GM06990 (cell line): ENCODE data around the gene TMEM80.
"Not testable (repeated sequence)": the region's sequence is repeated elsewhere in the genome, so short reads cannot be mapped to it uniquely, and the experiment has no call there.

Source experiments
- DNase-seq: peaks from one replicate; pipeline ENCODE4 v3.0.0-alpha.2; 2011; ENCODE audit not compliant: insufficient read length; ENCODE audit errors: extremely low read depth
- H3K27me3 ChIP-seq: replicated peaks from 2 replicates; pipeline ENCODE4 v1.6.0; 2011; ENCODE audit warnings: low read length; ENCODE audit not compliant: control insufficient read depth, insufficient read depth
- H3K36me3 ChIP-seq: 2 replicates; pipeline ENCODE4 v1.5.1; 2011; ENCODE audit warnings: low read length; ENCODE audit not compliant: control insufficient read depth, insufficient read depth
- H3K4me3 ChIP-seq: replicated peaks from 2 replicates; pipeline ENCODE4 v1.5.1; 2011; ENCODE audit warnings: low read depth, mild to moderate bottlenecking, control low read depth, low read length
- TF ChIP-seq, protein P1 (sequence below): IDR thresholded peaks from 2 replicates; pipeline ENCODE4 v1.5.1; 2011; ENCODE audit warnings: low read length, control low read depth, mild to moderate bottlenecking, inconsistent platforms; ENCODE audit not compliant: insufficient read depth, poor library complexity, severe bottlenecking

The TMEM80 gene

GRCh38 chr11:695538-696248 lies at the start of gene TMEM80:
Gene TMEM80, plus strand, starts transcription at chr11:695816. Its CDS starts 12 bp downstream, at chr11:695828.
- TF ChIP-seq, protein P1, sequence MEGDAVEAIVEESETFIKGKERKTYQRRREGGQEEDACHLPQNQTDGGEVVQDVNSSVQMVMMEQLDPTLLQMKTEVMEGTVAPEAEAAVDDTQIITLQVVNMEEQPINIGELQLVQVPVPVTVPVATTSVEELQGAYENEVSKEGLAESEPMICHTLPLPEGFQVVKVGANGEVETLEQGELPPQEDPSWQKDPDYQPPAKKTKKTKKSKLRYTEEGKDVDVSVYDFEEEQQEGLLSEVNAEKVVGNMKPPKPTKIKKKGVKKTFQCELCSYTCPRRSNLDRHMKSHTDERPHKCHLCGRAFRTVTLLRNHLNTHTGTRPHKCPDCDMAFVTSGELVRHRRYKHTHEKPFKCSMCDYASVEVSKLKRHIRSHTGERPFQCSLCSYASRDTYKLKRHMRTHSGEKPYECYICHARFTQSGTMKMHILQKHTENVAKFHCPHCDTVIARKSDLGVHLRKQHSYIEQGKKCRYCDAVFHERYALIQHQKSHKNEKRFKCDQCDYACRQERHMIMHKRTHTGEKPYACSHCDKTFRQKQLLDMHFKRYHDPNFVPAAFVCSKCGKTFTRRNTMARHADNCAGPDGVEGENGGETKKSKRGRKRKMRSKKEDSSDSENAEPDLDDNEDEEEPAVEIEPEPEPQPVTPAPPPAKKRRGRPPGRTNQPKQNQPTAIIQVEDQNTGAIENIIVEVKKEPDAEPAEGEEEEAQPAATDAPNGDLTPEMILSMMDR = no peak

DNA sequence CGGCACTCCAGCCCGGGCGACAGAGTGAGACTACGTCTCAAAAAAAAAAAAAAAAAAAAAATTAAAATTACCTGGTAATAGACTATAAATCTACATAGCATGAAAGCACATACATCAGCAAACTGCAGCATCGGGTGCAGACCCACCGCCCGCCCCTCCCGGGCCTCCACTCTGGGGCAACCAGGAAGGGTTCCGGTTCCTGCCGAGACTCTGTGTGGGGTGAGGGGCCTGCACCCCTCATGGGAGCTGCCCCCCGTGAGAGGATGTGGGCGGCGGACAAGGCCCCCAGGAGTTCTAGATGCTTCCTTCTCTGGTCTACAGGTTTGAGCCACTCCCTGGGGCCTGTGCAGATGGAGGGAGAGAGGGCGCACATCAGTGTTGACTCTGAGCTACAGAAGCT lies 49.4 kb upstream of the TMEM80 start:
- H3K36me3 ChIP-seq = peaks cover 2% of the 10 kb centered on the region
- no peaks in the 10 kb centered on the region for H3K27me3 ChIP-seq
- H3K4me3 ChIP-seq = no peak overlapping the region
- DNase-seq = no peak
- TF ChIP-seq, protein P1 = no peak

More at GRCh38 chr11:695538-696248, at the start of gene TMEM80:
- Histone ChIP-seq H3K4me3 (peak within 1 kb of the TSS; percentile 87), H3K27me3 (no peaks in the 10 kb centered on the region), H3K36me3 (peaks cover 3% of the 10 kb centered on the region)
- DNase-seq = peak; percentile 96

- not testable (repeated sequence) for DNase-seq, H3K4me3 ChIP-seq
Measured at GRCh38 chr11:647672-648158, 47.9 kb upstream of the TMEM80 start.

DNA sequence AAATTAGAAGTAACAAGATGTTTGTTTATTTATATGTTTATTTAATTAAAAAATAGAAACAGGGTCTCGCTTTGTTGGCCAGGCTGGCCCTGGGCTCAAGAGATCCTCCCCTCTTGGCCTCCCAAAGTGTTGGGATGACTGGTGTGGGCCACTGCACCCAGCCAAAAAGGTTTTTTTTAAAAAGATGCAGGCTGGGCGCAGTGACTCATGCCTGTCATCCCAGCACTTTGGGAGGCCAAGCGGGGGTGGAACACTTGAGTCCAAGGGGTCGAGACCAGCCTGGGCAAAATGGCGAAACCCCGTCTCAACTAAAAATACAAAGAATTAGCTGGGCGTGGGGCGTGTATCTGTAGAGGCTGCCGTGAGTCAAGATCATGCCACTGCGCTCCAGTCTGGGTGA lies 45.1 kb upstream of the TMEM80 start:
- TF ChIP-seq, protein P1 = no peak
- Histone ChIP-seq H3K27me3 (no peaks in the 10 kb centered on the region), H3K4me3 (no peak overlapping the region), H3K36me3 (no peaks in the 10 kb centered on the region; the same call in 1 of the 2 replicates)
- DNase-seq = no peak

More at GRCh38 chr11:647672-648158, 47.9 kb upstream of the TMEM80 start:
- not testable (repeated sequence) for H3K27me3 ChIP-seq, H3K36me3 ChIP-seq

DNA sequence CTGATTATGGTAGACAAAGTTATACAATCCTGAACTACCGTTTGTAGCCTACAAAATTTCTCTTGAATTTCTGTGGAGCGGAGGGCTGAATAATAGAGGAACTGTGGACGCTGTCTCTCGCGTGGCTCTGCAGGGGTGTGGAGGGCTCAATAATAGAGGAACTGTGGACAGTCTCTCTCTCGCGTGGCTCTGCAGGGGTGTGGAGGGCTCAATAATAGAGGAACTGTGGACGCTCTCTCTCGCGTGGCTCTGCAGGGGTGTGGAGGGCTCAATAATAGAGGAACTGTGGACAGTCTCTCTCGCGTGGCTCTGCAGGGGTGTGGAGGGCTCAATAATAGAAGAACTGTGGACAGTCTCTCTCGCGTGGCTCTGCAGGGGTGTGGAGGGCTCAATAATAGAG lies 42.5 kb upstream of the TMEM80 start:
- H3K27me3 ChIP-seq, H3K4me3 ChIP-seq, H3K36me3 ChIP-seq, DNase-seq: not testable (repeated sequence)

DNA sequence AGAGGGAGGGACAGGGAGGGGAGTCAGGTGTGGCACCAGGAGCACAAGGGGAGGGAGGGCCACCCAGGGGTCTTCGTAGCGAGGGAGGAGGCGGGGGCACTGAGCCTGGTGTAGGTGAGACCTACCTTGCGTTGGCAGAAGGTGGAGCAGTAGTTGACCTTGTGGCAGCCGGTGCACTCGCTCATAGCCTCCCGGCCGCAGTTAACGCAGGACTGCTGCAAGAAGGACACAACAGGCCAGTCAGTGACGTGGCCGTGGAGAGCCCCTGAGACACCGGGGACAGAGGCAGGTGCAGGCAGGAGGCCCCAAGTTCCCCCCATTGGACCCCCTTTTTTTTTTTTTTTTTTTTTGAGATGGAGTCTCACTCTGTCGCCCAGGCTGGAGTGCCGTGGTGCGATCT lies 41.8 kb upstream of the TMEM80 start:
- H3K27me3 ChIP-seq = no peaks in the 10 kb centered on the region
- no peak overlapping the region for H3K4me3 ChIP-seq
- H3K36me3 ChIP-seq = no peaks in the 10 kb centered on the region; the same call in 1 of the 2 replicates
- TF ChIP-seq, protein P1 = no peak
- DNase-seq = no peak

GRCh38 chr11:654444-654843 lies 41.2 kb upstream of the TMEM80 start:
- DNase-seq, H3K36me3 ChIP-seq, H3K4me3 ChIP-seq, H3K27me3 ChIP-seq: not testable (repeated sequence)
